Parathyroid adenoma (tissue), 2 donors: ENCODE measurements around the gene KRT14.

Experiments
- H2AFZ ChIP-seq: fragments of 300-600 bp; sonication (generic); one replicate; pipeline ENCODE4 v1.7.0; 2017; ENCODE audit warnings: antibody characterized with exemption, mild to moderate bottlenecking
- H3K27ac ChIP-seq: fragments of 300-600 bp; sonication (generic); one replicate; pipeline ENCODE4 v1.7.0; 2017
- H3K27me3 ChIP-seq: fragments of 300-600 bp; sonication (generic); one replicate; pipeline ENCODE4 v1.7.0; 2017; ENCODE audit warnings: low read length; ENCODE audit not compliant: control insufficient read depth, insufficient read depth
- H3K36me3 ChIP-seq: fragments of 300-600 bp; sonication (generic); one replicate; pipeline ENCODE4 v1.7.0; 2017; ENCODE audit warnings: low read length; ENCODE audit not compliant: control insufficient read depth, insufficient read depth
- H3K4me1 ChIP-seq: fragments of 300-600 bp; sonication (generic); one replicate; pipeline ENCODE4 v1.7.0; 2017; ENCODE audit warnings: control low read depth
- H3K4me2 ChIP-seq: fragments of 300-600 bp; sonication (generic); one replicate; pipeline ENCODE4 v1.7.0; 2017; ENCODE audit warnings: low read length
- H3K4me3 ChIP-seq: fragments of 300-600 bp; sonication (generic); one replicate; pipeline ENCODE4 v1.7.0; 2017; ENCODE audit warnings: low read depth, low read length
- H3K79me2 ChIP-seq: fragments of 300-600 bp; sonication (generic); one replicate; pipeline ENCODE4 v1.7.0; 2017; ENCODE audit warnings: control low read depth
- H3K9ac ChIP-seq: fragments of 300-600 bp; sonication (generic); one replicate; pipeline ENCODE4 v1.7.0; 2017; ENCODE audit warnings: mild to moderate bottlenecking
- H3K9me3 ChIP-seq: fragments of 300-600 bp; sonication (generic); one replicate; pipeline ENCODE4 v1.7.0; 2017; ENCODE audit warnings: low read length; ENCODE audit not compliant: control insufficient read depth
- TF ChIP-seq, protein P1 (sequence below): fragments of 300-600 bp; sonication (generic); IDR thresholded peaks from one replicate; pipeline ENCODE4 v1.7.0; 2017; ENCODE audit warnings: antibody characterized with exemption, mild to moderate bottlenecking
- donor health status: primary hyperparathyroidism.

The KRT14 gene

DNA sequence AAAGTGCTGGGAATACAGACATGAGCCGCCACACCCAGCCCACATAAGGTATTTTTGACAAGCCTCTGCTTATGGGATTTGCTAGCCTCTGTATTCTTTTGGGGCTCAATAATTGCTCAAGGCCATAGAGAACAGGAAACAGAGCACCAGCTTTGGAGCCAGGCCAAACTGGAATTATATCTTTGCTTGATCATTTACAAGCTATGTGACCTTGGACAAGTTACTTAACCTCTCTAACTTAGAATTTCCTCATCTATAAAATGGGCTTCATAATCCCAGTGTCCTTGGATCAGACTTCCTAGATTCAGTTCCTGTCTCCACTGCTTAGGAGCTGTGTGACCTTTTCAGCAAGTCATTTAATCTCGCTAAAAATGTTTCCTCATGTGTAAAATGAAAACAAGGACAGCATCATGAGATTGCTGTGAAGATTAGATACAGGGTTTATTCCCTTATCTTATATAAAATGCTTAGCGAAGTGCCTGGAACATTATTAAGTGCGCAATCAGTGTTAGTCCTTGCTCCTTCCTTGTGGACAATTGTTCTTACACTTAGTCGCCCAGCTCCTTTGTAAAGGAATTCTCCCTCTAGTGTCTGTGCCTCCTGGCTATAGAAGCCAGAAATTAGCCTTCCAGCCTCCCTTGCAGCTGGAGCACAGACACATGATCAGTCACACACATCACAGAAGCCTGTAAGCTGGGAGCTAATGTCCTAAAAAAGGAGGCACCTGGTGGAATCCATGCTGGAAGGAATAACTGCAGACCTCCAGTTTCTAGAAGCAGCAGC is 31.4 kb downstream of the KRT14 start:
- Histone ChIP-seq H3K9ac (no peak overlapping the region), H3K36me3 (no peaks in the 10 kb centered on the region), H2AFZ (no peak overlapping the region), H3K4me3 (no peak overlapping the region), H3K4me1 (no peaks in the 10 kb centered on the region), H3K79me2 (no peaks in the 10 kb centered on the region), H3K27me3 (no peaks in the 10 kb centered on the region), H3K9me3 (no peaks in the 10 kb centered on the region), H3K27ac (no peak overlapping the region), H3K4me2 (no peak overlapping the region)
- TF ChIP-seq, protein P1, sequence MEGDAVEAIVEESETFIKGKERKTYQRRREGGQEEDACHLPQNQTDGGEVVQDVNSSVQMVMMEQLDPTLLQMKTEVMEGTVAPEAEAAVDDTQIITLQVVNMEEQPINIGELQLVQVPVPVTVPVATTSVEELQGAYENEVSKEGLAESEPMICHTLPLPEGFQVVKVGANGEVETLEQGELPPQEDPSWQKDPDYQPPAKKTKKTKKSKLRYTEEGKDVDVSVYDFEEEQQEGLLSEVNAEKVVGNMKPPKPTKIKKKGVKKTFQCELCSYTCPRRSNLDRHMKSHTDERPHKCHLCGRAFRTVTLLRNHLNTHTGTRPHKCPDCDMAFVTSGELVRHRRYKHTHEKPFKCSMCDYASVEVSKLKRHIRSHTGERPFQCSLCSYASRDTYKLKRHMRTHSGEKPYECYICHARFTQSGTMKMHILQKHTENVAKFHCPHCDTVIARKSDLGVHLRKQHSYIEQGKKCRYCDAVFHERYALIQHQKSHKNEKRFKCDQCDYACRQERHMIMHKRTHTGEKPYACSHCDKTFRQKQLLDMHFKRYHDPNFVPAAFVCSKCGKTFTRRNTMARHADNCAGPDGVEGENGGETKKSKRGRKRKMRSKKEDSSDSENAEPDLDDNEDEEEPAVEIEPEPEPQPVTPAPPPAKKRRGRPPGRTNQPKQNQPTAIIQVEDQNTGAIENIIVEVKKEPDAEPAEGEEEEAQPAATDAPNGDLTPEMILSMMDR = no peak

DNA sequence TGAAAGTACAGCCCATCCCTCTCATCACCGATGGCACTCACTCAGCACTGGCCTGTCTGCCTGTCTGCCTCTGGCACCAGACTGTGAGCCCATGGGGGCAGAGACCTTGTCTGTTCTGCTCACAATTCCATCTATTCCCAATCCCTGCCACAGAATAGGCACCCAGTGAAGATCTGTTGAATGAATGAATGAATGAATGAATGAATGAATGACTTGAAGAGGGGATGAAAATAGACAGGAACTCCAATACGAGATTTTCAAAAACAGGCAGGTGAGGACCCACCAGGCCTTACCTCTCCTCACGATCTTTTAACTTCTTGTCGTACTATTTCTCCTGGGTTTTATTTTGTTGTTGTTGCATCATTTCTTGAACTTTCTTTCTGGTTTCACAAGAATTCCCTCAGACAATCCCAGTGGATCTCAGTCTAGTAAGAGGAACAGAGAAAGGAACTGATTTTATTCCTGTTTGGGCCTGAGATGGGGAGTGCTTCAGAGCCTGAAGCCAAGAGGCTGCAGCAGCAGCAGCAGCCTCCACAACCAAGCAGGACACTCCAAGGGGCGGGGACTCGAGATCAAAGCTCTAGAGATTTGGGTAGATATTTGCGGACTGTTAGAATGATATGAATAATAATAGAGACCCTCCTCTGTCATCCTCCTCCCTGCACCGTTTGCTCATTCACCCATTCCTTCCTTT is 32.6 kb downstream of the KRT14 start:
- no peaks in the 10 kb centered on the region for H3K27me3 ChIP-seq
- no peaks in the 10 kb centered on the region for H3K9me3 ChIP-seq
- H3K4me2 ChIP-seq = no peak overlapping the region
- TF ChIP-seq, protein P1 = no peak
- no peak overlapping the region for H3K9ac ChIP-seq
- H2AFZ ChIP-seq = no peak overlapping the region
- no peaks in the 10 kb centered on the region for H3K36me3 ChIP-seq
- H3K4me1 ChIP-seq = peaks cover under 1% of the 10 kb centered on the region
- H3K4me3 ChIP-seq = no peak overlapping the region
- H3K79me2 ChIP-seq = no peaks in the 10 kb centered on the region
- H3K27ac ChIP-seq = no peak overlapping the region

DNA sequence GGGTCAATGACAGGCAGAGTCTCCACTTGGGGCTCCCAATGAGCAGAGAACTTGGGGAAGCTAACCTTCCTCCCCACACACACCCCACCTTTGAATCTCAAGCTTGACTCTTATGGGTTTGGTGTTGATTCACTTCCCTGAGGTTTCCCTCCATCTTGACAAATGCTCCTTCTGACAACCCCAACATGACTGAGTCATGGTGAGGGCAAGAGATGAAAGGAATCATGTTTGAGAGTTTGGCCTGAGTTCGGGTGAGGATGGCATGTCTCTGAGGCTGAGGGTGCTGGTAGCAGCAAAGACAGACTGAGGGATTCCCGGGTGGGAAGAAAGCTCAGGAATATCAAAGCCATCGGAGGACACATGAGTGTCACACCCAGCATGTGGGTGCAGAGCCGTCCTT is 33.5 kb downstream of the KRT14 start:
- Histone ChIP-seq H3K4me1 (peaks cover 4% of the 10 kb centered on the region), H3K4me2 (no peak overlapping the region), H3K79me2 (no peaks in the 10 kb centered on the region), H3K9ac (no peak overlapping the region), H3K27ac (no peak overlapping the region), H3K27me3 (no peaks in the 10 kb centered on the region), H3K9me3 (no peaks in the 10 kb centered on the region), H3K36me3 (no peaks in the 10 kb centered on the region), H3K4me3 (no peak overlapping the region), H2AFZ (no peak overlapping the region)
- TF ChIP-seq, protein P1 = no peak

DNA sequence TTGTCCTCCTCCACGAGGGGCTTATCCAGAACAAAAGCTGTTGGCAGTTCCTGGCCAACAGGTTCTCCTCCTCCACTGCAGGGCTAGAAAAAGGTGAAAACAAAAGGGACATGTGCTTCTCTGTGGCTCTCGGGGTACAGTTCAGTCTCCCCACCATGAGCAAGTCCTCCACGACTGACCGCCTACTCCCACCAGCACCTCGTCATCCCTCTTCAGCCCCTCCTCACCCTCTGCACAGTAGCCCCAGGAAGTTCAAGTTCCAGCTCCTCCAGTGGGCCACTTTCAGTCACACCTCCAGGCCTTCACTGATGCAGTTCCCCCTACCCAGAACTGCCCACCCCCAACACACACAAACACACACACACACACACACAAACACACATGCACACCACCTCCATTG is 34.2 kb downstream of the KRT14 start:
- Histone ChIP-seq H3K36me3 (no peaks in the 10 kb centered on the region), H3K4me3 (no peak overlapping the region)
- TF ChIP-seq, protein P1 = no peak

More for the DNA sequence above, 34.2 kb downstream of the KRT14 start:
- Histone ChIP-seq H3K9ac (no peak overlapping the region), H3K27ac (no peak overlapping the region), H3K27me3 (no peaks in the 10 kb centered on the region), H2AFZ (no peak overlapping the region), H3K79me2 (no peaks in the 10 kb centered on the region), H3K9me3 (no peaks in the 10 kb centered on the region), H3K4me1 (peaks cover 4% of the 10 kb centered on the region), H3K4me2 (no peak overlapping the region)
